Brain microvascular endothelial cell (primary cell): Measurements from ENCODE around the gene RDH12.

Source experiments
- DNase-seq: peaks from one replicate; pipeline ENCODE4 v3.0.0-alpha.2; 2020
- H3K27ac ChIP-seq: fragments of 250-450 bp; sonication (Bioruptor Pico); 2 replicates; pipeline ENCODE4 v1.5.1; 2020; ENCODE audit warnings: mild to moderate bottlenecking, moderate library complexity
- H3K27me3 ChIP-seq: fragments of 250-450 bp; sonication (Bioruptor Pico); replicated peaks from 2 replicates; pipeline ENCODE4 v1.5.1; 2020; ENCODE audit warnings: mild to moderate bottlenecking
- H3K36me3 ChIP-seq: fragments of 250-450 bp; sonication (Bioruptor Pico); replicated peaks from 2 replicates; pipeline ENCODE4 v1.5.1; 2020; ENCODE audit warnings: mild to moderate bottlenecking
- H3K4me3 ChIP-seq: 2 replicates; pipeline ENCODE4 v1.5.1; 2011; ENCODE audit warnings: low read depth, mild to moderate bottlenecking, control low read depth, low read length, moderate library complexity
- CTCF ChIP-seq: IDR thresholded peaks from 2 replicates; pipeline ENCODE4 v1.5.1; 2011; ENCODE audit warnings: low read depth, mild to moderate bottlenecking, moderate library complexity, low read length, control low read depth, inconsistent platforms; ENCODE audit errors: missing control alignments
- in situ Hi-C: cut with HindIII; loops from 2 replicates; pipeline ENCODE4 v1.10.0; 2017; ENCODE audit warnings: low sequenced_read_pairs, low pct_ligation_motif_present

RDH12 gene

DNA sequence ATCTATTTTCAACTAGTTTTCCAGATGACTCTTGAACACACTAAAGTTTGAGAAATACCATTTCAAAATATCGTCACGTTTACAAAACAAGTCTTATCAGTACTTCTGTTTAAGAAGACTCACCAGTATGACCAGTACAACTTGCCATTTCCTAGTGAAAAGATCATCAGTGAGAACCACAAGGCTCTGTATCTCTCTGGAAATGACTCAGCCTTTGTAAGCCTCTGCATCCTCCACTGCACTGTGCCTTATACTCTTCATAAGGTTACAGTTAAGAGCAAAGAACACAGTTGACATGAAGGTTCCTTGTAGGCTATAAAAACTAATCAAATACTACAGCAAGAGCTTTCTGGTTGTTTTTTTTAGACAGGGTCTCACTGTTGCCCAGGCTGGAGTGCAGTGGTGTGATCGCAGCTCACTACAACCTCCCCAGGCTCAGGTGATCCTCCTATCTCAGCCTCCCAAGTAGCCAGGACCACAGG, 21.5 kb upstream of the RDH12 start:
- in situ Hi-C loops, result no loop called here
- H3K27ac ChIP-seq, result peak overlapping the region; percentile 70
- no peaks in the 10 kb centered on the region for H3K27me3 ChIP-seq
- H3K36me3 ChIP-seq, result peaks cover 48% of the 10 kb centered on the region
- no peak for TF ChIP-seq CTCF
- H3K4me3 ChIP-seq, result no peak overlapping the region
- DNase-seq, result peak; percentile 92

- in situ Hi-C loops, result no loop called here
- no peak for DNase-seq
Observed at GRCh38 chr14:67680941-67681340, 20.7 kb upstream of the RDH12 start.

DNA sequence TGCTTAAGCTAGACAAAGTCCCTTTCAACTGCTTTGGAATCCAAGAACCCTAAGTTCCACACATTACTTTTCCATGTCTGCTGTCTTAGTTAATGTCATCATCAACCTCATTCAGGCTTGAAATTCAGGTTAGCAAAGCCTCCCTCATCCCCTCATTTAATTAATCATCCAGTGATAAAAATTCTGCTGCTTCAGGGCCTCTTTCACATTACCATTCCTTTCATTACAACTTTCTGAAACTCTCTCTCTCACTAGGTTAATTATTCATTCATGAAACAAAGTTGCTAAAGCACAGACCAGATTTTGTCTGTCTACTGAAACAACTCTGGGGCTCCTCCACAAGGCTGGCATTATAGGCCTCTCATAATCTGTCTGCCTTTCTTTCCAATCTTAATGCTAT, 17.8 kb upstream of the RDH12 start:
- no peak for TF ChIP-seq CTCF
- Histone ChIP-seq H3K36me3 (peaks cover 63% of the 10 kb centered on the region), H3K4me3 (no peak overlapping the region), H3K27ac (no peak overlapping the region), H3K27me3 (no peaks in the 10 kb centered on the region)
- in situ Hi-C loops, result no loop called here
- no peak for DNase-seq

More at GRCh38 chr14:67680941-67681340, 20.7 kb upstream of the RDH12 start:
- Histone ChIP-seq H3K27me3 (no peaks in the 10 kb centered on the region), H3K4me3 (no peak overlapping the region), H3K27ac (no peak overlapping the region), H3K36me3 (peaks cover 55% of the 10 kb centered on the region)
- no peak for TF ChIP-seq CTCF

- no peak overlapping the region for H3K27ac ChIP-seq
- no peak overlapping the region for H3K4me3 ChIP-seq
- in situ Hi-C loops, result no loop called here
- H3K27me3 ChIP-seq, result no peaks in the 10 kb centered on the region
- no peak for DNase-seq
- peaks cover 68% of the 10 kb centered on the region for H3K36me3 ChIP-seq
- no peak for TF ChIP-seq CTCF
Observed at GRCh38 chr14:67690011-67690410, 11.7 kb upstream of the RDH12 start.

DNA sequence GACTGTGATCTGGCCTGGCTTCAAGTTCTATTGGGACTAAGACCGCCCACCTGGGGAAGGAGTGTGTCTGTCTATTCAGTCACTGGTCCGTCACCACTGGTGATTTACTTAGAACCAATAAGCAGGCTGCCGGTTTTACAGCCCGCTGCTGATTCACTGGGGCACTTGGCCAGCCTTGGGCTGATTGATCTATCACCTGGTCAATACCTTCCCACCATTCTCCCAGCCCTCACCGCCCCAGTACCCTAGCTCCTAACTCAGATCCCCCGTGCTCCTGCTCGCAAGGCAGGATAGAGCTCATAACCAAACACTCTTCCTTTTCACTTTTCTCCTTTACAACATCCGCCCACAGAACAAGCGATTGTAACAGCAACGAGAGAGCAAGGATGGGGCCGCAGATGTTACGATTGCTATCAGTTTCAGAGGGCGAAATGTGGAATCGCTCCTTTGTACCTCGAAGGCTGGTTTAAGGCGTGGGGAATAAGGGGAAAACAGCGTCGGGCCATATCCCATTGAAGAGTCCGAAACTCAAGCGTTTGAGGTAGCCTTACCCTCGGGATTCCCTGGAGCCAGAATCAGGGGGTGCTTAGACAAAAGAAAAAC, 6.8 kb upstream of the RDH12 start:
- Histone ChIP-seq H3K27ac (peak overlapping the region; percentile 85), H3K4me3 (peak overlapping the region; percentile 96), H3K36me3 (peaks cover 25% of the 10 kb centered on the region), H3K27me3 (no peaks in the 10 kb centered on the region)
- TF ChIP-seq CTCF, result no peak
- in situ Hi-C loops, result no loop called here
- DNase-seq, result peak; percentile 95
